H1 (cell line): ENCODE results near the gene OSBPL2. TPM values are rescaled to one million over a fixed set of nuclear protein-coding genes. Genes with fewer than 3 reads are reported as not detected.

Source experiments
- BCL11A ChIP-seq, 2 experiments: IDR thresholded peaks; one replicate each; pipeline ENCODE4 v1.6.1; 2011; ENCODE audit warnings: low read depth in 2 of 2, low read length in 2 of 2, mild to moderate bottlenecking in 2 of 2
- HDAC2 ChIP-seq, 2 experiments: fragments of 300-600 bp in 1 of 2; sonication (generic) in 1 of 2; IDR thresholded peaks; 2 replicates each; pipeline ENCODE4 v1.6.1; 2011 to 2012; ENCODE audit warnings: low read depth in 2 of 2, low read length in 2 of 2, mild to moderate bottlenecking in 2 of 2, moderate library complexity in 2 of 2, borderline replicate concordance in 1 of 2, inconsistent platforms in 1 of 2
- polyA plus RNA-seq, 7 experiments: library from polyadenylated mRNA; depleted of rRNA in 3 of 7; stranded (reverse) in 5 of 7; unstranded in 2 of 7; fragments of >200 nt in 5 of 7; fragments of 200-250 nt in 2 of 7; gene quantifications; 1 replicate in 5 of 7; 2 replicates in 1 of 7; 4 replicates in 1 of 7; pipeline versions ENCODE4 v1.2.1 to v1.2.3, GENCODE V29; 2011 to 2013; ENCODE audit warnings: missing spikeins in 2 of 7, mixed read lengths in 2 of 7
- total RNA-seq: library from RNA; stranded (reverse); fragmentation: NEBNext Ultra II Directional; extraction: Animal tissue kit (Norgen Biotek cat#: 25700); gene quantifications from 2 replicates; pipeline ENCODE4 v1.2.1, GENCODE V29; 2021

The OSBPL2 gene
- total and polyA plus RNA-seq, 2 of the 8 experiments (the other 6 are each of a cell fraction or from before 2014, with no cell fraction given) = 11.7 to 42.4 TPM

- TF ChIP-seq HDAC2 (IDR thresholded peaks at IDR 0.05; ENCODE audit: borderline replicate concordance in 1 of 2, low read depth in 2 of 2, low read length in 2 of 2) (no peak), BCL11A (IDR thresholded peaks at IDR 0.05; ENCODE audit: low read depth in 2 of 2, low read length in 2 of 2) (no peak)
Measured at GRCh38 chr20:62282877-62283503, 44.7 kb downstream of the OSBPL2 start (continued).
